HepG2 (cell line): Measurements from ENCODE around the gene FGD2. TPM values are rescaled to one million over a fixed set of nuclear protein-coding genes. Genes with fewer than 3 reads are reported as not detected.

ENCODE experiments used
- AKAP8 ChIP-seq: sonication (generic); formaldehyde crosslinking; IDR thresholded peaks from 2 replicates; pipeline ENCODE4 v1.5.1; 2020; ENCODE audit warnings: mild to moderate bottlenecking, missing genetic modification reagents
- CC2D1A ChIP-seq: sonication (generic); formaldehyde crosslinking; IDR thresholded peaks from 2 replicates; pipeline ENCODE4 v1.8.1; 2023; ENCODE audit warnings: mild to moderate bottlenecking, missing genetic modification reagents
- CREB1 ChIP-seq, 2 experiments: fragments of 450-650 bp in 1 of 2; IDR thresholded peaks; 2 replicates each; pipeline ENCODE4 v1.6.1; 2016 to 2017; ENCODE audit warnings: control low read depth in 1 of 2, mild to moderate bottlenecking in 1 of 2, missing compliant biosample characterization in 1 of 2, missing genetic modification characterization in 1 of 2
- HIVEP1 ChIP-seq: sonication (generic); formaldehyde crosslinking; IDR thresholded peaks from 2 replicates; pipeline ENCODE4 v1.4.0; 2020; ENCODE audit warnings: mild to moderate bottlenecking, missing genetic modification reagents
- HNRNPH1 ChIP-seq: fragments of 200-400 bp; formaldehyde crosslinking; optimal IDR thresholded peaks from 2 replicates; pipeline ENCODE3; 2017; ENCODE audit warnings: mild to moderate bottlenecking, low read depth, low read length
- NONO ChIP-seq, 2 experiments: fragments of 450-650 bp in 1 of 2; sonication (generic) in 1 of 2; formaldehyde crosslinking in 1 of 2; IDR thresholded peaks in 1 of 2; conservative IDR thresholded peaks in 1 of 2; 2 replicates each; pipeline versions ENCODE4 v1.6.1 to v1.8.0; 2017 to 2022; ENCODE audit warnings: mild to moderate bottlenecking in 1 of 2, missing genetic modification reagents in 1 of 2, moderate library complexity in 1 of 2
- POGZ ChIP-seq: sonication (generic); formaldehyde crosslinking; IDR thresholded peaks from 2 replicates; pipeline ENCODE4 v1.4.0; 2020; ENCODE audit warnings: mild to moderate bottlenecking, missing genetic modification reagents
- PRMT3 ChIP-seq: sonication (generic); formaldehyde crosslinking; IDR thresholded peaks from 2 replicates; pipeline ENCODE4 v1.8.1; 2022; ENCODE audit warnings: low read depth, mild to moderate bottlenecking, moderate library complexity, missing genetic modification reagents, borderline replicate concordance
- RBM39 ChIP-seq: fragments of 200-400 bp; formaldehyde crosslinking; IDR thresholded peaks from one replicate; pipeline ENCODE4 v1.6.1; 2018; ENCODE audit warnings: antibody characterized with exemption, mild to moderate bottlenecking, low read depth, low read length; ENCODE audit not compliant: poor library complexity, severe bottlenecking
- RNF2 ChIP-seq: fragments of 450-650 bp; conservative IDR thresholded peaks from 2 replicates; pipeline ENCODE4 v1.6.1; 2016; ENCODE audit warnings: low read depth
- SETDB1 ChIP-seq: sonication (generic); formaldehyde crosslinking; IDR thresholded peaks from 2 replicates; pipeline ENCODE4 v1.5.1; 2020; ENCODE audit warnings: missing genetic modification reagents, mild to moderate bottlenecking, borderline replicate concordance
- SKI ChIP-seq: fragments of 450-650 bp; IDR thresholded peaks from one replicate; pipeline ENCODE4 v1.6.1; 2018; ENCODE audit warnings: mild to moderate bottlenecking; ENCODE audit not compliant: partially characterized antibody
- SMAD3 ChIP-seq: sonication (generic); formaldehyde crosslinking; IDR thresholded peaks from 2 replicates; pipeline ENCODE4 v1.4.0; 2020; ENCODE audit warnings: missing genetic modification reagents
- SP4 ChIP-seq: sonication (generic); formaldehyde crosslinking; IDR thresholded peaks from 2 replicates; pipeline ENCODE4 v1.8.1; 2023; ENCODE audit warnings: mild to moderate bottlenecking, missing genetic modification reagents
- SP5 ChIP-seq: IDR thresholded peaks from 2 replicates; pipeline ENCODE4 v1.6.1; 2016; ENCODE audit warnings: low read depth, borderline replicate concordance
- ZNF232 ChIP-seq: sonication (generic); formaldehyde crosslinking; IDR thresholded peaks from 2 replicates; pipeline ENCODE4 v1.4.0; 2020; ENCODE audit warnings: missing genetic modification reagents, borderline replicate concordance
- ZNF329 ChIP-seq: sonication (generic); formaldehyde crosslinking; IDR thresholded peaks from 2 replicates; pipeline ENCODE4 v1.9.0; 2021; ENCODE audit warnings: low read depth, mild to moderate bottlenecking, missing genetic modification reagents
- ZNF33A ChIP-seq: sonication (generic); formaldehyde crosslinking; IDR thresholded peaks from 2 replicates; pipeline ENCODE4 v1.5.1; 2020; ENCODE audit warnings: missing genetic modification reagents, mild to moderate bottlenecking, moderate library complexity, borderline replicate concordance
- ZSCAN30 ChIP-seq: sonication (generic); formaldehyde crosslinking; IDR thresholded peaks from 2 replicates; pipeline ENCODE4 v1.5.0; 2020; ENCODE audit warnings: mild to moderate bottlenecking, missing genetic modification reagents
- polyA plus RNA-seq, 8 experiments: library from polyadenylated mRNA; depleted of rRNA in 3 of 8; stranded (reverse) in 7 of 8; unstranded in 1 of 8; fragments of >200 nt; fragmentation: Illumina TruSeq in 4 of 8; extraction: Trizol in 4 of 8; gene quantifications; 2 replicates each; pipeline versions ENCODE4 v1.2.1 to v1.2.3, GENCODE V29; 2011 to 2016; ENCODE audit warnings: low read depth in 4 of 8, missing spikeins in 1 of 8, mixed read lengths in 1 of 8; ENCODE audit not compliant: insufficient read depth in 1 of 8
- total RNA-seq, 5 experiments: library from RNA; depleted of rRNA; stranded (reverse); fragments of >200 nt; fragmentation: Illumina TruSeq; extraction: Trizol; gene quantifications; 2 replicates each; pipeline ENCODE4 v1.2.3, GENCODE V29; 2016; ENCODE audit warnings: low read depth in 1 of 5
- TF ChIP-seq, protein P1 (sequence below): sonication (generic); formaldehyde crosslinking; IDR thresholded peaks from 2 replicates; pipeline ENCODE4 v1.4.0; 2020; ENCODE audit warnings: missing genetic modification reagents
- TF ChIP-seq, protein P2 (sequence below): sonication (generic); formaldehyde crosslinking; IDR thresholded peaks from 2 replicates; pipeline ENCODE4 v1.5.0; 2020; ENCODE audit warnings: mild to moderate bottlenecking, missing genetic modification reagents, moderate library complexity
- TF ChIP-seq, protein P3 (sequence below): sonication (generic); formaldehyde crosslinking; IDR thresholded peaks from 2 replicates; pipeline ENCODE4 v1.8.0; 2022; ENCODE audit warnings: mild to moderate bottlenecking, missing genetic modification reagents, moderate library complexity

The FGD2 gene
- total and polyA plus RNA-seq, 2 of the 13 experiments (the other 11 are each of a cell fraction or from before 2014, with no cell fraction given): not detected

DNA sequence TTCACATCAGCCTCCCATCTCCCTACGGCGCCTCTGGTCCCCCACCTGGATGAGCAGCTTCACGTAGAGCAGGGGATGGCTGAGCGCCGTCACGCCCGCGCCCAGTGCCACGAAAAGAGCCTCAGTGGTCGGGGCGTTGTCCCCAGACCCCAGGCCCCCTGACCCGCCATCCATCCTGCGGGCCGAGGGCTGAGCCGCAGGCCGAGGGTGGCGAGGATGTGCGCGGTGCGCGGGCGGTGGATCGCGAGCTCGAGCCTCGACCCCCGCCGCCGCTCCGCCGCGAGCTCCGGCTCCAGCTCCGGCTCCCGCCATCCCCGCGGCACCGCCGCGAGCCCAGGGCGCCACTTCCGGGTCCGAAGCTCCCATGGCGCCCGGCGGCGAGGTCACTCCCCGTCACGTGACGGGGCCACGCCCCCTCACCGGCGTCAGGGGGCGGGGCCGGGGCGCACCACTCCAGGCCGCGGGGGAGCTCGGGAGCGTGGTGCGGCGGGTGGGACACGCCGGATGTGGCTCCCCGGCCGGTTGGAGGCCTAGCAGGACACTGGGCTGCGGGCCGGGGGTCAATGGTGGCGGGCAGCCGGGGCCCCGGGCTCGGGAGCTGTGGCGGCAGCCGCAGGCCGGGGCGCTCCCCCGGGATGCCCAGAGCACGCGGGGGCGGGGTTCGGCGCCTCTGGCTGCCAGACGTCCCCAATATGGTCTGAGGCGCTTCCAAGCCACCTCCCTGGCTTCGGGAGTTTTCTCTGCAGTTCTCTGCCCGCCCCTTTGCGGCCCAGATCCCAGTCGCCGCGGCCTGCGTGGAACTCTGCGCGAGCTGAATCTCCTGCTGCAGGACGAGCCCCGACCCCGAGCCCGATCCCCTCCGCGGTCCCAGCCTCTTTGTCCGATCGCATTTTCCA, 19.4 kb upstream of the FGD2 start, which contains the start of gene MTCH1 (continued):
- no peak for TF ChIP-seq HNRNPH1
- TF ChIP-seq POGZ (CRISPR knock-in tag): peak; percentile 44
- peak; percentile 85; the same call in 1 of the 2 replicates for TF ChIP-seq CREB1 (IDR thresholded peaks at IDR 0.05)
- TF ChIP-seq CREB1 (CRISPR knock-in tag; IDR thresholded peaks at IDR 0.05): no peak
- TF ChIP-seq ZNF33A (CRISPR knock-in tag): no peak
- TF ChIP-seq, protein P1, sequence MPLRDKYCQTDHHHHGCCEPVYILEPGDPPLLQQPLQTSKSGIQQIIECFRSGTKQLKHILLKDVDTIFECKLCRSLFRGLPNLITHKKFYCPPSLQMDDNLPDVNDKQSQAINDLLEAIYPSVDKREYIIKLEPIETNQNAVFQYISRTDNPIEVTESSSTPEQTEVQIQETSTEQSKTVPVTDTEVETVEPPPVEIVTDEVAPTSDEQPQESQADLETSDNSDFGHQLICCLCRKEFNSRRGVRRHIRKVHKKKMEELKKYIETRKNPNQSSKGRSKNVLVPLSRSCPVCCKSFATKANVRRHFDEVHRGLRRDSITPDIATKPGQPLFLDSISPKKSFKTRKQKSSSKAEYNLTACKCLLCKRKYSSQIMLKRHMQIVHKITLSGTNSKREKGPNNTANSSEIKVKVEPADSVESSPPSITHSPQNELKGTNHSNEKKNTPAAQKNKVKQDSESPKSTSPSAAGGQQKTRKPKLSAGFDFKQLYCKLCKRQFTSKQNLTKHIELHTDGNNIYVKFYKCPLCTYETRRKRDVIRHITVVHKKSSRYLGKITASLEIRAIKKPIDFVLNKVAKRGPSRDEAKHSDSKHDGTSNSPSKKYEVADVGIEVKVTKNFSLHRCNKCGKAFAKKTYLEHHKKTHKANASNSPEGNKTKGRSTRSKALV: no peak
- peak; percentile 83 for TF ChIP-seq SP5 (CRISPR knock-in tag)
- TF ChIP-seq RBM39: peak; percentile 57
- TF ChIP-seq, protein P2, sequence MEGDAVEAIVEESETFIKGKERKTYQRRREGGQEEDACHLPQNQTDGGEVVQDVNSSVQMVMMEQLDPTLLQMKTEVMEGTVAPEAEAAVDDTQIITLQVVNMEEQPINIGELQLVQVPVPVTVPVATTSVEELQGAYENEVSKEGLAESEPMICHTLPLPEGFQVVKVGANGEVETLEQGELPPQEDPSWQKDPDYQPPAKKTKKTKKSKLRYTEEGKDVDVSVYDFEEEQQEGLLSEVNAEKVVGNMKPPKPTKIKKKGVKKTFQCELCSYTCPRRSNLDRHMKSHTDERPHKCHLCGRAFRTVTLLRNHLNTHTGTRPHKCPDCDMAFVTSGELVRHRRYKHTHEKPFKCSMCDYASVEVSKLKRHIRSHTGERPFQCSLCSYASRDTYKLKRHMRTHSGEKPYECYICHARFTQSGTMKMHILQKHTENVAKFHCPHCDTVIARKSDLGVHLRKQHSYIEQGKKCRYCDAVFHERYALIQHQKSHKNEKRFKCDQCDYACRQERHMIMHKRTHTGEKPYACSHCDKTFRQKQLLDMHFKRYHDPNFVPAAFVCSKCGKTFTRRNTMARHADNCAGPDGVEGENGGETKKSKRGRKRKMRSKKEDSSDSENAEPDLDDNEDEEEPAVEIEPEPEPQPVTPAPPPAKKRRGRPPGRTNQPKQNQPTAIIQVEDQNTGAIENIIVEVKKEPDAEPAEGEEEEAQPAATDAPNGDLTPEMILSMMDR (CRISPR knock-in tag): no peak
- no peak for TF ChIP-seq ZNF232 (CRISPR knock-in tag)
- TF ChIP-seq SMAD3 (CRISPR knock-in tag): peak; percentile 67; the same call in 1 of the 2 replicates
- TF ChIP-seq, protein P3, sequence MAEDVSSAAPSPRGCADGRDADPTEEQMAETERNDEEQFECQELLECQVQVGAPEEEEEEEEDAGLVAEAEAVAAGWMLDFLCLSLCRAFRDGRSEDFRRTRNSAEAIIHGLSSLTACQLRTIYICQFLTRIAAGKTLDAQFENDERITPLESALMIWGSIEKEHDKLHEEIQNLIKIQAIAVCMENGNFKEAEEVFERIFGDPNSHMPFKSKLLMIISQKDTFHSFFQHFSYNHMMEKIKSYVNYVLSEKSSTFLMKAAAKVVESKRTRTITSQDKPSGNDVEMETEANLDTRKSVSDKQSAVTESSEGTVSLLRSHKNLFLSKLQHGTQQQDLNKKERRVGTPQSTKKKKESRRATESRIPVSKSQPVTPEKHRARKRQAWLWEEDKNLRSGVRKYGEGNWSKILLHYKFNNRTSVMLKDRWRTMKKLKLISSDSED (CRISPR knock-in tag): no peak
- peak; percentile 87 for TF ChIP-seq RNF2
- TF ChIP-seq NONO (IDR thresholded peaks at IDR 0.05): no peak
- peak; percentile 93 for TF ChIP-seq NONO (CRISPR knock-in tag; conservative IDR thresholded peaks at IDR 0.05)
- TF ChIP-seq SP4 (CRISPR knock-in tag): peak; percentile 99
- no peak for TF ChIP-seq PRMT3 (CRISPR knock-in tag)
- no peak for TF ChIP-seq SETDB1 (CRISPR knock-in tag)
- peak; percentile 80 for TF ChIP-seq SKI
- no peak for TF ChIP-seq HIVEP1
- TF ChIP-seq ZSCAN30: no peak
- TF ChIP-seq ZNF329 (CRISPR knock-in tag): no peak
- TF ChIP-seq AKAP8 (CRISPR knock-in tag): peak; percentile 61; the same call in 1 of the 2 replicates
- TF ChIP-seq CC2D1A (CRISPR knock-in tag): no peak
